Vagina (tissue), 2 donors: ENCODE data around the gene AXIN1.

Experiments
- POLR2A ChIP-seq, 2 donors: fragments of 450-650 bp; IDR thresholded peaks; one replicate each; pipeline ENCODE4 v1.6.1; 2017; ENCODE audit warnings: antibody characterized with exemption in 2 of 2, mild to moderate bottlenecking in 2 of 2, moderate library complexity in 2 of 2
- TF ChIP-seq, protein P1 (sequence below), 3 experiments: fragments of 450-650 bp in 2 of 3; fragments of 200-600 bp in 1 of 3; sonication (generic) in 1 of 3; IDR thresholded peaks; one replicate each; pipeline ENCODE4 v1.5.1; 2017 to 2019; ENCODE audit warnings: antibody characterized with exemption in 3 of 3, mild to moderate bottlenecking in 2 of 3, moderate library complexity in 2 of 3

DNA sequence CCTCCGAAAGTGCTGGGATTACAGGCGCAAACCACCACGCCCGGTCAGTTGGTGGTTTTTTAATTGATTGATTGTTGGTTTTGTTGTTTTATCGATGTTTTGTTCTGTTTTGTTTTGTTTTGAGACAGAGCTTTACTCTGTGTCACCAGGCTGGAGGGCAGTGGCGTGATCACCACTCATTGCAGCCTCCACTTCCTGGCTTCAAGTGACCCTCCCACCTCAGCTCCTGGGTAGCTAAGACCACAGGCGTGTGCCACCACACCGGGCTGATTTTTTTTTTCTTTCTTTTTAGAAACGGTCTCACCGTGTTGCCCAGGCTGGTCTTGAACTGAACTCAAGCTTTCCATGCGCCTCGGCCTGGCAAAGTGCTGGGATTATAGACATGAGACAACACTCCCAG is 105.5 kb downstream of the AXIN1 start:
- TF ChIP-seq, protein P1, sequence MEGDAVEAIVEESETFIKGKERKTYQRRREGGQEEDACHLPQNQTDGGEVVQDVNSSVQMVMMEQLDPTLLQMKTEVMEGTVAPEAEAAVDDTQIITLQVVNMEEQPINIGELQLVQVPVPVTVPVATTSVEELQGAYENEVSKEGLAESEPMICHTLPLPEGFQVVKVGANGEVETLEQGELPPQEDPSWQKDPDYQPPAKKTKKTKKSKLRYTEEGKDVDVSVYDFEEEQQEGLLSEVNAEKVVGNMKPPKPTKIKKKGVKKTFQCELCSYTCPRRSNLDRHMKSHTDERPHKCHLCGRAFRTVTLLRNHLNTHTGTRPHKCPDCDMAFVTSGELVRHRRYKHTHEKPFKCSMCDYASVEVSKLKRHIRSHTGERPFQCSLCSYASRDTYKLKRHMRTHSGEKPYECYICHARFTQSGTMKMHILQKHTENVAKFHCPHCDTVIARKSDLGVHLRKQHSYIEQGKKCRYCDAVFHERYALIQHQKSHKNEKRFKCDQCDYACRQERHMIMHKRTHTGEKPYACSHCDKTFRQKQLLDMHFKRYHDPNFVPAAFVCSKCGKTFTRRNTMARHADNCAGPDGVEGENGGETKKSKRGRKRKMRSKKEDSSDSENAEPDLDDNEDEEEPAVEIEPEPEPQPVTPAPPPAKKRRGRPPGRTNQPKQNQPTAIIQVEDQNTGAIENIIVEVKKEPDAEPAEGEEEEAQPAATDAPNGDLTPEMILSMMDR (IDR thresholded peaks at IDR 0.05), result no peak
- no peak for TF ChIP-seq POLR2A (IDR thresholded peaks at IDR 0.05)
